ENCODE results near the gene CHCHD3.

Gene CHCHD3

DNA sequence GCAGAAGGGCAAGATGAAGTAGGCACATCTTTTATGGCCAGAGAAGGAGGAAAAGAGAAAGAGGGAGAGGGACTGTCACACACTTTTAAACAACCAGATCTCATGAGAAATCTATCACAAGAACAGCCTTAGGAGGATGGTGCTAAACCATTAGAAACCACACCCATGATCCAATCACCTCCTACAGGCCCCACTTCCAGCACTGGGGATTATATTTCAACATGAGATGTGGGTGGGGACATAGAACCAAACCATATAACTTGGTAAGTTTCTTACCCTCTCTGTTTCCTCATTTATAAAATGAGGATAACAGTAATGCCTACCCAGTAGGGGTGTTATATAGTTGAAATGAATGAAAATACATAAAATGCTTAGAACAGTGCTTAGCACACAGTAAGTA is 66.0 kb downstream of the CHCHD3 start (continued):
- TF ChIP-seq, protein P1, sequence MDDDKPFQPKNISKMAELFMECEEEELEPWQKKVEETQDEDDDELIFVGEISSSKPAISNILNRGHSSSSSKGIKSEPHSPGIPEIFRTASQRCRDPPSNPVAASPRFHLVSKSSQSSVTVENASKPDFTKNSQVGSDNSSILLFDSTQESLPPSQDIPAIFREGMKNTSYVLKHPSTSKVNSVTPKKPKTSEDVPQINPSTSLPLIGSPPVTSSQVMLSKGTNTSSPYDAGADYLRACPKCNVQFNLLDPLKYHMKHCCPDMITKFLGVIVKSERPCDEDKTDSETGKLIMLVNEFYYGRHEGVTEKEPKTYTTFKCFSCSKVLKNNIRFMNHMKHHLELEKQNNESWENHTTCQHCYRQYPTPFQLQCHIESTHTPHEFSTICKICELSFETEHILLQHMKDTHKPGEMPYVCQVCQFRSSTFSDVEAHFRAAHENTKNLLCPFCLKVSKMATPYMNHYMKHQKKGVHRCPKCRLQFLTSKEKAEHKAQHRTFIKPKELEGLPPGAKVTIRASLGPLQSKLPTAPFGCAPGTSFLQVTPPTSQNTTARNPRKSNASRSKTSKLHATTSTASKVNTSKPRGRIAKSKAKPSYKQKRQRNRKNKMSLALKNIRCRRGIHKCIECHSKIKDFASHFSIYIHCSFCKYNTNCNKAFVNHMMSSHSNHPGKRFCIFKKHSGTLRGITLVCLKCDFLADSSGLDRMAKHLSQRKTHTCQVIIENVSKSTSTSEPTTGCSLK (tag by site-specific recombination; IDR thresholded peaks at IDR 0.05) = no peak
- TF ChIP-seq ZNF155 (tag by site-specific recombination; IDR thresholded peaks at IDR 0.05) = no peak

DNA sequence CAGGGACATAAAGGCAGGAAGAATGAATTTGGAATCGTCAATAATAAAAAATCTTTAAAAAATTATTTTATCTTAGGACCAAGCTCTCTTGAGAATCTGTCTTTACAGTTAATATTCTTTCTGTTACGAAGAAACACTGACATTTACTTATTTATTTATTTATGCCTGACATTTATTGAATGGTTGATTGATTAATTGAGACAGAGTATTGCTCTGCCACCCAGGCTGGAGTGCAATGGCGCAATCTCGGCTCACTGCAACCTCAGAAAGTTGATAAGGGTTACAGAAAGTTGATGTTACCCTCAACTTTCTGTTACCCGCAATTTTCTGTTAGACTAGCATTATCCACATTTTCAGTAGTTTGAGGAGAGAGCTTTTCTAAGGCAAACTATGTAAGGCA is 70.1 kb downstream of the CHCHD3 start:
- no peak overlapping the region for H3K4me3 ChIP-seq (ENCODE audit: low read depth, low read length)
- TF ChIP-seq ZNF16 (tag by site-specific recombination; IDR thresholded peaks at IDR 0.05; ENCODE audit: low read depth) (no peak), SALL2 (tag by site-specific recombination; IDR thresholded peaks at IDR 0.05; ENCODE audit: borderline replicate concordance) (no peak), PRDM6 (tag by site-specific recombination; IDR thresholded peaks at IDR 0.05) (no peak), MZF1 (tag by site-specific recombination; IDR thresholded peaks at IDR 0.05; ENCODE audit: borderline replicate concordance) (no peak), SP3 (tag by site-specific recombination; IDR thresholded peaks at IDR 0.05) (no peak), ZNF362 (tag by site-specific recombination; IDR thresholded peaks at IDR 0.05) (no peak), HOXD13 (CRISPR knock-in tag; IDR thresholded peaks at IDR 0.05; ENCODE audit: borderline replicate concordance) (no peak), ZNF654 (tag by site-specific recombination; IDR thresholded peaks at IDR 0.05; ENCODE audit: low read depth) (no peak), ZNF791 (tag by site-specific recombination; IDR thresholded peaks at IDR 0.05) (no peak), ZNF214 (tag by site-specific recombination; IDR thresholded peaks at IDR 0.05; ENCODE audit: borderline replicate concordance) (no peak), ZNF366 (tag by site-specific recombination; conservative IDR thresholded peaks at IDR 0.05) (no peak), ZSCAN30 (tag by site-specific recombination; IDR thresholded peaks at IDR 0.05) (no peak)
- TF ChIP-seq, protein P2, sequence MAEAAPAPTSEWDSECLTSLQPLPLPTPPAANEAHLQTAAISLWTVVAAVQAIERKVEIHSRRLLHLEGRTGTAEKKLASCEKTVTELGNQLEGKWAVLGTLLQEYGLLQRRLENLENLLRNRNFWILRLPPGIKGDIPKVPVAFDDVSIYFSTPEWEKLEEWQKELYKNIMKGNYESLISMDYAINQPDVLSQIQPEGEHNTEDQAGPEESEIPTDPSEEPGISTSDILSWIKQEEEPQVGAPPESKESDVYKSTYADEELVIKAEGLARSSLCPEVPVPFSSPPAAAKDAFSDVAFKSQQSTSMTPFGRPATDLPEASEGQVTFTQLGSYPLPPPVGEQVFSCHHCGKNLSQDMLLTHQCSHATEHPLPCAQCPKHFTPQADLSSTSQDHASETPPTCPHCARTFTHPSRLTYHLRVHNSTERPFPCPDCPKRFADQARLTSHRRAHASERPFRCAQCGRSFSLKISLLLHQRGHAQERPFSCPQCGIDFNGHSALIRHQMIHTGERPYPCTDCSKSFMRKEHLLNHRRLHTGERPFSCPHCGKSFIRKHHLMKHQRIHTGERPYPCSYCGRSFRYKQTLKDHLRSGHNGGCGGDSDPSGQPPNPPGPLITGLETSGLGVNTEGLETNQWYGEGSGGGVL (tag by site-specific recombination; IDR thresholded peaks at IDR 0.05) = no peak
- TF ChIP-seq, protein P3, sequence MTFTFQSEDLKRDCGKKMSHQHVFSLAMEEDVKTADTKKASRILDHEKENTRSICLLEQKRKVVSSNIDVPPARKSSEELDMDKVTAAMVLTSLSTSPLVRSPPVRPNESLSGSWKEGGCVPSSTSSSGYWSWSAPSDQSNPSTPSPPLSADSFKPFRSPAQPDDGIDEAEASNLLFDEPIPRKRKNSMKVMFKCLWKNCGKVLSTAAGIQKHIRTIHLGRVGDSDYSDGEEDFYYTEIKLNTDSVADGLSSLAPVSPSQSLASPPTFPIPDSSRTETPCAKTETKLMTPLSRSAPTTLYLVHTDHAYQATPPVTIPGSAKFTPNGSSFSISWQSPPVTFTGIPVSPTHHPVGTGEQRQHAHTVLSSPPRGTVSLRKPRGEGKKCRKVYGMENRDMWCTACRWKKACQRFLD (tag by site-specific recombination; IDR thresholded peaks at IDR 0.05) = no peak
- TF ChIP-seq, protein P4, sequence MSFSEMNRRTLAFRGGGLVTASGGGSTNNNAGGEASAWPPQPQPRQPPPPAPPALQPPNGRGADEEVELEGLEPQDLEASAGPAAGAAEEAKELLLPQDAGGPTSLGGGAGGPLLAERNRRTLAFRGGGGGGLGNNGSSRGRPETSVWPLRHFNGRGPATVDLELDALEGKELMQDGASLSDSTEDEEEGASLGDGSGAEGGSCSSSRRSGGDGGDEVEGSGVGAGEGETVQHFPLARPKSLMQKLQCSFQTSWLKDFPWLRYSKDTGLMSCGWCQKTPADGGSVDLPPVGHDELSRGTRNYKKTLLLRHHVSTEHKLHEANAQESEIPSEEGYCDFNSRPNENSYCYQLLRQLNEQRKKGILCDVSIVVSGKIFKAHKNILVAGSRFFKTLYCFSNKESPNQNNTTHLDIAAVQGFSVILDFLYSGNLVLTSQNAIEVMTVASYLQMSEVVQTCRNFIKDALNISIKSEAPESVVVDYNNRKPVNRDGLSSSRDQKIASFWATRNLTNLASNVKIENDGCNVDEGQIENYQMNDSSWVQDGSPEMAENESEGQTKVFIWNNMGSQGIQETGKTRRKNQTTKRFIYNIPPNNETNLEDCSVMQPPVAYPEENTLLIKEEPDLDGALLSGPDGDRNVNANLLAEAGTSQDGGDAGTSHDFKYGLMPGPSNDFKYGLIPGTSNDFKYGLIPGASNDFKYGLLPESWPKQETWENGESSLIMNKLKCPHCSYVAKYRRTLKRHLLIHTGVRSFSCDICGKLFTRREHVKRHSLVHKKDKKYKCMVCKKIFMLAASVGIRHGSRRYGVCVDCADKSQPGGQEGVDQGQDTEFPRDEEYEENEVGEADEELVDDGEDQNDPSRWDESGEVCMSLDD (tag by site-specific recombination; IDR thresholded peaks at IDR 0.05) = no peak
- TF ChIP-seq, protein P5, sequence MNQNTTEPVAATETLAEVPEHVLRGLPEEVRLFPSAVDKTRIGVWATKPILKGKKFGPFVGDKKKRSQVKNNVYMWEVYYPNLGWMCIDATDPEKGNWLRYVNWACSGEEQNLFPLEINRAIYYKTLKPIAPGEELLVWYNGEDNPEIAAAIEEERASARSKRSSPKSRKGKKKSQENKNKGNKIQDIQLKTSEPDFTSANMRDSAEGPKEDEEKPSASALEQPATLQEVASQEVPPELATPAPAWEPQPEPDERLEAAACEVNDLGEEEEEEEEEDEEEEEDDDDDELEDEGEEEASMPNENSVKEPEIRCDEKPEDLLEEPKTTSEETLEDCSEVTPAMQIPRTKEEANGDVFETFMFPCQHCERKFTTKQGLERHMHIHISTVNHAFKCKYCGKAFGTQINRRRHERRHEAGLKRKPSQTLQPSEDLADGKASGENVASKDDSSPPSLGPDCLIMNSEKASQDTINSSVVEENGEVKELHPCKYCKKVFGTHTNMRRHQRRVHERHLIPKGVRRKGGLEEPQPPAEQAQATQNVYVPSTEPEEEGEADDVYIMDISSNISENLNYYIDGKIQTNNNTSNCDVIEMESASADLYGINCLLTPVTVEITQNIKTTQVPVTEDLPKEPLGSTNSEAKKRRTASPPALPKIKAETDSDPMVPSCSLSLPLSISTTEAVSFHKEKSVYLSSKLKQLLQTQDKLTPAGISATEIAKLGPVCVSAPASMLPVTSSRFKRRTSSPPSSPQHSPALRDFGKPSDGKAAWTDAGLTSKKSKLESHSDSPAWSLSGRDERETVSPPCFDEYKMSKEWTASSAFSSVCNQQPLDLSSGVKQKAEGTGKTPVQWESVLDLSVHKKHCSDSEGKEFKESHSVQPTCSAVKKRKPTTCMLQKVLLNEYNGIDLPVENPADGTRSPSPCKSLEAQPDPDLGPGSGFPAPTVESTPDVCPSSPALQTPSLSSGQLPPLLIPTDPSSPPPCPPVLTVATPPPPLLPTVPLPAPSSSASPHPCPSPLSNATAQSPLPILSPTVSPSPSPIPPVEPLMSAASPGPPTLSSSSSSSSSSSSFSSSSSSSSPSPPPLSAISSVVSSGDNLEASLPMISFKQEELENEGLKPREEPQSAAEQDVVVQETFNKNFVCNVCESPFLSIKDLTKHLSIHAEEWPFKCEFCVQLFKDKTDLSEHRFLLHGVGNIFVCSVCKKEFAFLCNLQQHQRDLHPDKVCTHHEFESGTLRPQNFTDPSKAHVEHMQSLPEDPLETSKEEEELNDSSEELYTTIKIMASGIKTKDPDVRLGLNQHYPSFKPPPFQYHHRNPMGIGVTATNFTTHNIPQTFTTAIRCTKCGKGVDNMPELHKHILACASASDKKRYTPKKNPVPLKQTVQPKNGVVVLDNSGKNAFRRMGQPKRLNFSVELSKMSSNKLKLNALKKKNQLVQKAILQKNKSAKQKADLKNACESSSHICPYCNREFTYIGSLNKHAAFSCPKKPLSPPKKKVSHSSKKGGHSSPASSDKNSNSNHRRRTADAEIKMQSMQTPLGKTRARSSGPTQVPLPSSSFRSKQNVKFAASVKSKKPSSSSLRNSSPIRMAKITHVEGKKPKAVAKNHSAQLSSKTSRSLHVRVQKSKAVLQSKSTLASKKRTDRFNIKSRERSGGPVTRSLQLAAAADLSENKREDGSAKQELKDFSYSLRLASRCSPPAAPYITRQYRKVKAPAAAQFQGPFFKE (tag by site-specific recombination; IDR thresholded peaks at IDR 0.05; ENCODE audit: borderline replicate concordance) = no peak

More for the DNA sequence above, 70.1 kb downstream of the CHCHD3 start:
- no peak overlapping the region for H3K27ac ChIP-seq (ENCODE audit: extremely low read depth, low read depth, low read length)
- H3K9me3 ChIP-seq (ENCODE audit: control insufficient read depth, insufficient read depth, low read depth, low read length) = no peaks in the 10 kb centered on the region
- POLR2A ChIA-PET = no interaction called here
- no peaks in the 10 kb centered on the region for H3K4me1 ChIP-seq (ENCODE audit: control insufficient read depth, insufficient read depth, low read length)
- H3K36me3 ChIP-seq (ENCODE audit: control insufficient read depth in 2 of 2, insufficient read depth in 1 of 2, low read length in 2 of 2) = no peaks in the 10 kb centered on the region
- CTCF ChIA-PET = no interaction called here
